Measurements from ENCODE around the gene NNT. TPM values are rescaled to one million over a fixed set of nuclear protein-coding genes. Genes with fewer than 3 reads are reported as not detected.
"Not testable (repeated sequence)": the region's sequence is repeated elsewhere in the genome, so short reads cannot be mapped to it uniquely, and the experiment has no call there.

NNT gene
- total and polyA plus RNA-seq, 4 donors: 13.9 to 69.4 (median 37.0) TPM

- Histone ChIP-seq H3K27ac (ENCODE audit: low read depth in 1 of 2, low read length in 2 of 2) (no peak overlapping the region), H3K4me1 (ENCODE audit: control insufficient read depth in 1 of 2, insufficient read depth in 2 of 2, low read length in 2 of 2) (no peaks in the 10 kb centered on the region), H3K9me3 (ENCODE audit: control insufficient read depth, low read length) (no peaks in the 10 kb centered on the region), H3K27me3 (ENCODE audit: control insufficient read depth in 1 of 2, insufficient read depth in 2 of 2, low read length in 1 of 2) (no peaks in the 10 kb centered on the region), H3K4me3 (ENCODE audit: low read length in 2 of 2) (no peak overlapping the region), H3K36me3 (ENCODE audit: control insufficient read depth in 1 of 2, insufficient read depth in 2 of 2, low read length in 1 of 2) (no peaks in the 10 kb centered on the region)
- DNase-seq: no peak
- WGBS, 2 donors: 94 to 95% methylated on average over 6 of the region's 6 CpGs
- no peak for ATAC-seq (ENCODE audit: low FRiP score)
- intact Hi-C loops (cut with DNase I): no loop called here
These were observed 108.5 kb downstream of the NNT start for GRCh38 chr5:43711496-43711895.

DNA sequence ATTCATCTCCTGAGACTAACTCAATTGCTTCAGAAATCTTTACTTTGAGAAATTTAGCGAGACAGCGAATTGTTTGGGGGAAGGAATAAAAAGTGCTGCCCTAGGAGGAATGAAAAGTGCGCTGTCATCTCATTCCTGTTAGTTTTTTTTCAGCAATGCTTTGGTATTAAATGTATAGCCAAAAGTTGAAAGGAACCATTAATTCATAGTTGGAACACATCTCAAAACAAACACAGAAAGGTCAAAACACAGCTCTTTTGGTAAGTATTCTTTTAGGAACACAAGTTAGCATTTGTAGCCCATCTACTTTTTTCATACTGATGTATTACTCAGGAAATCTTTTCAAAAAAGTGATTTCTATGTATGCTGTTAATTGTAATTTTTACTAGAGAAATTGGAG is 109.1 kb downstream of the NNT start:
- Histone ChIP-seq H3K9me3 (ENCODE audit: control insufficient read depth, low read length) (no peaks in the 10 kb centered on the region), H3K4me3 (ENCODE audit: low read length in 2 of 2) (no peak overlapping the region), H3K4me1 (ENCODE audit: control insufficient read depth in 1 of 2, insufficient read depth in 2 of 2, low read length in 2 of 2) (no peaks in the 10 kb centered on the region), H3K27me3 (ENCODE audit: control insufficient read depth in 1 of 2, insufficient read depth in 2 of 2, low read length in 1 of 2) (no peaks in the 10 kb centered on the region), H3K27ac (ENCODE audit: low read depth in 1 of 2, low read length in 2 of 2) (no peak overlapping the region), H3K36me3 (ENCODE audit: control insufficient read depth in 1 of 2, insufficient read depth in 2 of 2, low read length in 1 of 2) (no peaks in the 10 kb centered on the region)
- intact Hi-C loops (cut with DNase I): no loop called here
- 93 to 94% methylated on average over 3 of the region's 3 CpGs for WGBS, 2 donors
- ATAC-seq (ENCODE audit: low FRiP score) (no peak), DNase-seq (no peak)

- ATAC-seq (ENCODE audit: low FRiP score); DNase-seq; H3K4me3 ChIP-seq (ENCODE audit: low read length in 2 of 2); H3K27me3 ChIP-seq (ENCODE audit: control insufficient read depth in 1 of 2, insufficient read depth in 2 of 2, low read length in 1 of 2); H3K4me1 ChIP-seq (ENCODE audit: control insufficient read depth in 1 of 2, insufficient read depth in 2 of 2, low read length in 2 of 2); intact Hi-C loops (cut with DNase I); H3K27ac ChIP-seq (ENCODE audit: low read depth in 1 of 2, low read length in 2 of 2); H3K9me3 ChIP-seq (ENCODE audit: control insufficient read depth, low read length); H3K36me3 ChIP-seq (ENCODE audit: control insufficient read depth in 1 of 2, insufficient read depth in 2 of 2, low read length in 1 of 2): not testable (repeated sequence)
- 84 to 100% methylated on average over 1 to 2 of the region's 3 CpGs for WGBS, 2 donors
These were observed 116.8 kb downstream of the NNT start for GRCh38 chr5:43719783-43720182.

DNA sequence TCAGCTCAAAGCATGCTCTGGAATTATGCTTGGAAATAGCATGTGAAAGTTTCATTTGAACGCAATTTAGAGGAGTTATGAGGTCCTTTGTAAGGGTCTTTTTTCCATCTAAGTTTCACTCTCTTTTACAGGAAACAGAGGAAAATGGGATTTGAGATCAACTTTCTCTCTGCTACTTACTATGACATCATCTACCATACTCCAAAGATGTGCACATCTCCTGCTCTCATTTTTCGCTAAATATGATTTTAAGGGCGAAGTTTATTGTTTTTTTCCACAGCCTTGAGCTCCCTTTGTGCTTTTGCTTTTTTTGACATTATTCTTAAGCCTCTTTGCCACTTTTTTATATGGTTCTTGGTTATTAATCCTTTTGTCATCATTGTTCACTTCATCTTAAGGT is 125.6 kb downstream of the NNT start:
- Histone ChIP-seq H3K27me3 (ENCODE audit: control insufficient read depth in 1 of 2, insufficient read depth in 2 of 2, low read length in 1 of 2) (no peaks in the 10 kb centered on the region), H3K4me3 (ENCODE audit: low read length in 2 of 2) (no peak overlapping the region), H3K36me3 (ENCODE audit: control insufficient read depth in 1 of 2, insufficient read depth in 2 of 2, low read length in 1 of 2) (no peaks in the 10 kb centered on the region), H3K4me1 (ENCODE audit: control insufficient read depth in 1 of 2, insufficient read depth in 2 of 2, low read length in 2 of 2) (peaks cover 0 to 2% of the 10 kb centered on the region in 2 donors), H3K27ac (ENCODE audit: low read depth in 1 of 2, low read length in 2 of 2) (no peak overlapping the region), H3K9me3 (ENCODE audit: control insufficient read depth, low read length) (no peaks in the 10 kb centered on the region)
- intact Hi-C loops (cut with DNase I): no loop called here
- DNase-seq (no peak), ATAC-seq (ENCODE audit: low FRiP score) (no peak)
- WGBS, 2 donors: 70 to 77% methylated on average over 3 of the region's 3 CpGs

DNA sequence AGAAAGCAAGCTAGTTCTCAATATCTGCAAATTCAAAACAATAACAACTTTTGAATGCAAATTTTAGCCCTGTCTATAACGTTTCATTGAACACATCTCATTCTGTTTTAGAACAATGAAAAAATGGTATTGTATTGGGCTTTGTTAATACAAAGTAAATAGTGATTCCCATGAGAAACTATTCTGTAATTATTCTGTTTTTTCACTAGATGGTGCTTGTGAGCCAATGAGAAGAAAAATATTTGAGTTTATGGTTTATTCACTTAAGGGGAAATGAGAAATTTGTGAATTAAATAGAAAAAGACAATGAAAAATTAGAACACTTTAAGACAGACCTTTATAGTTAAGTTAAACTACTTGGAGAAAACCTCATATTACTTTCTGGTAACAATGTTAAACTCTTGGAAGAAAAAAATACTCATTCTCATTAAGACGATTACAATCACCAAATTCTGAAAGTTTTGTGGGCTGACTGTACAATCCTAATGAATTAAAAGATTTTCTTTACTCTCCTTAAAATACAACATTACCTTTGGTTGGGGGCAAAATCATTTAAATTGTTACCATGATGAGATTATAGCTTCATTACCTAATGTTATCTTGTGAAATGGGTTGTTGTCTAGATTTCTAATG is 127.0 kb downstream of the NNT start:
- intact Hi-C loops (cut with DNase I): loop anchor here (10.0 kb wide), 1 partner anchor 605 kb away; no protein-coding TSS in a partner anchor
- Histone ChIP-seq H3K4me1 (ENCODE audit: control insufficient read depth in 1 of 2, insufficient read depth in 2 of 2, low read length in 2 of 2) (peaks cover 0 to 2% of the 10 kb centered on the region in 2 donors), H3K4me3 (ENCODE audit: low read length in 2 of 2) (no peak overlapping the region), H3K36me3 (ENCODE audit: control insufficient read depth in 1 of 2, insufficient read depth in 2 of 2, low read length in 1 of 2) (no peaks in the 10 kb centered on the region), H3K27ac (ENCODE audit: low read depth in 1 of 2, low read length in 2 of 2) (no peak overlapping the region), H3K27me3 (ENCODE audit: control insufficient read depth in 1 of 2, insufficient read depth in 2 of 2, low read length in 1 of 2) (no peaks in the 10 kb centered on the region), H3K9me3 (ENCODE audit: control insufficient read depth, low read length) (no peaks in the 10 kb centered on the region)
- DNase-seq (no peak), ATAC-seq (ENCODE audit: low FRiP score) (no peak)
- 10 to 19% methylated on average over 2 of the region's 2 CpGs for WGBS, 2 donors

- intact Hi-C loops (cut with DNase I): loop anchor here (10.0 kb wide), 1 partner anchor 604 kb away; no protein-coding TSS in a partner anchor
- ATAC-seq (ENCODE audit: low FRiP score): no peak
- DNase-seq: no peak
- Histone ChIP-seq H3K27ac (ENCODE audit: low read depth in 1 of 2, low read length in 2 of 2) (no peak overlapping the region), H3K9me3 (ENCODE audit: control insufficient read depth, low read length) (no peaks in the 10 kb centered on the region), H3K4me3 (ENCODE audit: low read length in 2 of 2) (no peak overlapping the region), H3K27me3 (ENCODE audit: control insufficient read depth in 1 of 2, insufficient read depth in 2 of 2, low read length in 1 of 2) (no peaks in the 10 kb centered on the region), H3K4me1 (ENCODE audit: control insufficient read depth in 1 of 2, insufficient read depth in 2 of 2, low read length in 2 of 2) (peaks cover 0 to 2% of the 10 kb centered on the region in 2 donors), H3K36me3 (ENCODE audit: control insufficient read depth in 1 of 2, insufficient read depth in 2 of 2, low read length in 1 of 2) (no peaks in the 10 kb centered on the region)
- WGBS, 2 donors: 44% methylated on average over 2 of the region's 2 CpGs
These were observed 127.9 kb downstream of the NNT start for GRCh38 chr5:43730832-43731342.

- intact Hi-C loops (cut with DNase I): loop anchor here (10.0 kb wide), 1 partner anchor 603 kb away; no protein-coding TSS in a partner anchor
- DNase-seq (no peak), ATAC-seq (ENCODE audit: low FRiP score) (no peak)
- no peak overlapping the region for H3K27ac ChIP-seq (ENCODE audit: low read depth in 1 of 2, low read length in 2 of 2)
- H3K9me3 ChIP-seq (ENCODE audit: control insufficient read depth, low read length): no peaks in the 10 kb centered on the region
- no peak overlapping the region for H3K4me3 ChIP-seq (ENCODE audit: low read length in 2 of 2)
- no peaks in the 10 kb centered on the region for H3K36me3 ChIP-seq (ENCODE audit: control insufficient read depth in 1 of 2, insufficient read depth in 2 of 2, low read length in 1 of 2)
- 83 to 87% methylated on average over 1 of the region's 1 CpG for WGBS, 2 donors
- no peaks in the 10 kb centered on the region for H3K27me3 ChIP-seq (ENCODE audit: control insufficient read depth in 1 of 2, insufficient read depth in 2 of 2, low read length in 1 of 2)
- H3K4me1 ChIP-seq (ENCODE audit: control insufficient read depth in 1 of 2, insufficient read depth in 2 of 2, low read length in 2 of 2): no peaks in the 10 kb centered on the region
These were observed 128.6 kb downstream of the NNT start for GRCh38 chr5:43731573-43731972.

- ATAC-seq (ENCODE audit: low FRiP score); H3K4me3 ChIP-seq (ENCODE audit: low read length in 2 of 2); H3K36me3 ChIP-seq (ENCODE audit: control insufficient read depth in 1 of 2, insufficient read depth in 2 of 2, low read length in 1 of 2); H3K27me3 ChIP-seq (ENCODE audit: control insufficient read depth in 1 of 2, insufficient read depth in 2 of 2, low read length in 1 of 2); H3K4me1 ChIP-seq (ENCODE audit: control insufficient read depth in 1 of 2, insufficient read depth in 2 of 2, low read length in 2 of 2); H3K9me3 ChIP-seq (ENCODE audit: control insufficient read depth, low read length); H3K27ac ChIP-seq (ENCODE audit: low read depth in 1 of 2, low read length in 2 of 2); intact Hi-C loops (cut with DNase I): not testable (repeated sequence)
- 95 to 96% methylated on average over 23 to 32 of the region's 32 CpGs for WGBS, 2 donors
- peak in 1 of 2 donors; percentile 57 for DNase-seq
These were observed 143.1 kb downstream of the NNT start for GRCh38 chr5:43745923-43746548.

GRCh38 chr5:43750809-43751208 is 147.8 kb downstream of the NNT start:
- Histone ChIP-seq H3K9me3 (ENCODE audit: control insufficient read depth, low read length) (no peaks in the 10 kb centered on the region), H3K36me3 (ENCODE audit: control insufficient read depth in 1 of 2, insufficient read depth in 2 of 2, low read length in 1 of 2) (no peaks in the 10 kb centered on the region), H3K4me1 (ENCODE audit: control insufficient read depth in 1 of 2, insufficient read depth in 2 of 2, low read length in 2 of 2) (no peaks in the 10 kb centered on the region), H3K4me3 (ENCODE audit: low read length in 2 of 2) (no peak overlapping the region), H3K27ac (ENCODE audit: low read depth in 1 of 2, low read length in 2 of 2) (no peak overlapping the region), H3K27me3 (ENCODE audit: control insufficient read depth in 1 of 2, insufficient read depth in 2 of 2, low read length in 1 of 2) (no peaks in the 10 kb centered on the region)
- intact Hi-C loops (cut with DNase I): no loop called here
- ATAC-seq (ENCODE audit: low FRiP score): no peak
- DNase-seq: no peak
- 92 to 93% methylated on average over 2 of the region's 2 CpGs for WGBS, 2 donors

Measured in aorta (tissue), 5 donors.